Kidney epithelial cell (primary cell): Measurements from ENCODE around the gene FIGN. TPM values are rescaled to one million over a fixed set of nuclear protein-coding genes. Genes with fewer than 3 reads are reported as not detected.

ENCODE experiments used
- DNase-seq: peaks from one replicate; pipeline ENCODE4 v3.0.0-alpha.2; 2010; ENCODE audit warnings: low read depth
- H3K27me3 ChIP-seq: 2 replicates; pipeline ENCODE4 v1.6.0; 2011; ENCODE audit warnings: low read length; ENCODE audit not compliant: control insufficient read depth, insufficient read depth
- H3K36me3 ChIP-seq: 2 replicates; pipeline ENCODE4 v1.5.1; 2011; ENCODE audit warnings: low read length; ENCODE audit not compliant: control insufficient read depth, insufficient read depth
- H3K4me3 ChIP-seq: 2 replicates; pipeline ENCODE4 v1.5.1; 2011; ENCODE audit warnings: low read depth, mild to moderate bottlenecking, control low read depth, low read length
- CTCF ChIP-seq: IDR thresholded peaks from 2 replicates; pipeline ENCODE4 v1.5.1; 2011; ENCODE audit warnings: mild to moderate bottlenecking, moderate library complexity, low read length, control low read depth, inconsistent platforms; ENCODE audit not compliant: insufficient read depth, poor library complexity, severe bottlenecking
- total RNA-seq: library from RNA; depleted of rRNA; stranded (reverse); fragments of >200 nt; gene quantifications from 2 replicates; pipeline ENCODE4 v1.2.3, GENCODE V29; 2015

Gene FIGN
- total RNA-seq, 1 donor from 2014 or later, result 1.8 TPM

- no peaks in the 10 kb centered on the region for H3K36me3 ChIP-seq
- no peak for DNase-seq
- H3K27me3 ChIP-seq, result no peaks in the 10 kb centered on the region
- TF ChIP-seq CTCF, result no peak
- no peak overlapping the region for H3K4me3 ChIP-seq
Measured at GRCh38 chr2:163692611-163693482, 43.0 kb downstream of the FIGN start.

GRCh38 chr2:163692081-163692480 lies 43.7 kb downstream of the FIGN start:
- H3K4me3 ChIP-seq, result no peak overlapping the region
- TF ChIP-seq CTCF, result no peak
- H3K36me3 ChIP-seq, result no peaks in the 10 kb centered on the region
- no peaks in the 10 kb centered on the region for H3K27me3 ChIP-seq
- DNase-seq, result no peak

DNA sequence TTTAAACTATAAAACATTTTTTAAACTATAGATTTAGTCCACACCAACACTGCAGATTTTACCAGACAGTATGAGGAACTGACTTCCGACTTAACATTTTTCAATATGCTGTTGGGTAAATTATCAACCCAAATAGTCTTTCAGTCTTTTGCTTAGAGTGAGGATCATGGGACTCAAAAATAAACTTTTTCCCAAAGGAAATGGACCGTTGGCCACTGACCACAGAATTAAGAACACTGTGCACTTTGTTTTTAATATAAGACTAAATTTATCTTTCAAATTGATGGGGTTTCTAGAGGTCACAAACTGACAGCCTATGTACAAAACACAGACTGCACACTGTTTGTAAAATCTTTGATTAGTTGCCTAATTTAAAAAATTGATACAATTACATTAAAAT lies 44.9 kb downstream of the FIGN start:
- no peak for TF ChIP-seq CTCF
- Histone ChIP-seq H3K27me3 (no peaks in the 10 kb centered on the region), H3K36me3 (no peaks in the 10 kb centered on the region), H3K4me3 (no peak overlapping the region)
- no peak for DNase-seq

- Histone ChIP-seq H3K4me3 (no peak overlapping the region), H3K36me3 (no peaks in the 10 kb centered on the region), H3K27me3 (no peaks in the 10 kb centered on the region)
- DNase-seq, result no peak
- TF ChIP-seq CTCF, result no peak
Measured at GRCh38 chr2:163687217-163687616, 48.6 kb downstream of the FIGN start.

DNA sequence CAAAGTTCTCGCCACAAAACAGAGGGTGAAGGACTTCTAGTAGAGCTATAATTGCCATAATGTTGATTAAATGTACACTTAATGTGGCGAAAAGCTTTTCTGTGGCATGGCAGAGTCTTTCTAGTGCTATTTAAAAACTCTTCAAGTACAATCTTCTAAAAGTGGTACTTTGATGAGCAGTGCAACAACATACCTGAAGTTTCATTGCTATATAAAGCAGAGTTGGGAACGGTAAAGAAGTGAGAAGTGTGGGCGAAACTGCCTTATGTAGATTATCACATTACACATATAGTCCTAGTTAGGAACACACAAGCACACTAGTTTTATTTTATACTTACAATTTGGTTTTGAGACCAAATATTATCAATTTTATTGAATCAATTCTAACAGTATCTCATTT lies 49.5 kb downstream of the FIGN start:
- no peak for DNase-seq
- TF ChIP-seq CTCF, result no peak
- Histone ChIP-seq H3K4me3 (no peak overlapping the region), H3K27me3 (no peaks in the 10 kb centered on the region), H3K36me3 (no peaks in the 10 kb centered on the region)

DNA sequence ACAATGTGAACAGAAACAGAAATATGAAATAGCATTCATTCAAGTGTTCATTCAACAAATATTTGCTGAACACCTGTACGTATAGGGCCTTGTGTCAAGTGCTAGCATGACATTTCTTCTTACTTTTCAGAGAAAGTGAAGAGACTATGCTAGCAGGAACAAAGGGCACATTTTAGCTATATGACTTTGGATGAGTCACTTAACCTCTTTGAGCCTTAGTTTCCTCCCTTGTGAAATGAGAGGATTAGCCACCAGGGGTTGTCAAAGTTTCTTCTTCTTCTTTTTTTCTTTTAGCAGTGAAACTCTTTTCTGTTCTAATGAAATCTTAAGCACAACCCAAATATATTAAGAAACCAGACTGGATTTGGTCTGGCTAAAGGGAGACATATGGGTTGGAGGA lies 53.1 kb downstream of the FIGN start:
- no peaks in the 10 kb centered on the region for H3K36me3 ChIP-seq
- no peak overlapping the region for H3K4me3 ChIP-seq
- TF ChIP-seq CTCF, result peak; percentile 32
- DNase-seq, result no peak
- no peaks in the 10 kb centered on the region for H3K27me3 ChIP-seq
